NCI-H146 treated with DMSO at 0.1 percent for 48 hours (cell line): ENCODE results near the gene EFS.

ENCODE experiments used
- DNase-seq: peaks from one replicate; lab custom pipeline; 2025; ENCODE audit not compliant: unreplicated experiment; lab: John Stamatoyannopoulos, UW

The EFS gene

GRCh38 chr14:23359722-23360447 is 5.1 kb downstream of the EFS start:
- DNase-seq: no peak

GRCh38 chr14:23359167-23359626 is 5.8 kb downstream of the EFS start:
- no peak for DNase-seq

GRCh38 chr14:23358553-23359166 is 6.3 kb downstream of the EFS start:
- DNase-seq: no peak

- DNase-seq: no peak
Measured at GRCh38 chr14:23358042-23358441, 6.9 kb downstream of the EFS start.

DNA sequence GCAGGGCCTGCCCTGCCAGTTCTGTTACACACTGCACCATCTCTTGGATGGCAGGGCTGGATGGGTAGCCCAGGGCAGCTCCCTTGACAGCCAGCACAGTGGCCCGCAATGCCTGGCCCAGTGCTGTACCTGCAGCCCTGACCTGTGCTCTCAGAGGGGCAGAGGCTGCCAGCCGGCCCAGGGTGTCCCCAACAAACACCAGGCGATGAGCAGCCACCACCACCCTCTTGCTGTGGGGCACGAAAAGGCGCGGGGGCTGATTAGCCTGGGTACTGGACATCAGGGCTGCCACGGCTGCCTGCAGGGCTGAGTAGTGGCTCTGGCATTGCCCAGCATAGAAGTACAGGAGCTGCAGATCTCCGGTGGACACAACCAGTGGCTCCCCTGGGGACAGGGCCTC is 7.7 kb downstream of the EFS start:
- no peak for DNase-seq

DNA sequence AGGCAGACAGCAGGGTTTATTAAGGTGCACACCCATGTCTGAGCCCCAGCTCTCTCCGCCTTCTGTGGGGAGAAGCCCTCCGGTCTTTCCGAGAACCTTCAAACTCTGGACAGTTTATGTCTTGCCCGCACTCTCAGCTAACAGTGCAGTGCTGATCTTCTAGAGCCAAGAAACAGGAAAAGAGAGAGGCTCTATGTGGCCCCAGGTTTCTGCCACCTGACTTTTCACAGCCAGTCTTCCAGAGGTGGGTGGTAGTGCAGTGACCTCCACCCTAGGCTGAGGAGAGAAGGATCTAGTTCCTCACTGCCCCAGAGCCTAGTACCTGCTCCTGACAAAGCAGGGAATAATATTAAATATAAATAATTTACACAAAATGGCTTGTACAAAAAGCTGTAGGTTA is 8.3 kb downstream of the EFS start:
- DNase-seq: no peak

DNA sequence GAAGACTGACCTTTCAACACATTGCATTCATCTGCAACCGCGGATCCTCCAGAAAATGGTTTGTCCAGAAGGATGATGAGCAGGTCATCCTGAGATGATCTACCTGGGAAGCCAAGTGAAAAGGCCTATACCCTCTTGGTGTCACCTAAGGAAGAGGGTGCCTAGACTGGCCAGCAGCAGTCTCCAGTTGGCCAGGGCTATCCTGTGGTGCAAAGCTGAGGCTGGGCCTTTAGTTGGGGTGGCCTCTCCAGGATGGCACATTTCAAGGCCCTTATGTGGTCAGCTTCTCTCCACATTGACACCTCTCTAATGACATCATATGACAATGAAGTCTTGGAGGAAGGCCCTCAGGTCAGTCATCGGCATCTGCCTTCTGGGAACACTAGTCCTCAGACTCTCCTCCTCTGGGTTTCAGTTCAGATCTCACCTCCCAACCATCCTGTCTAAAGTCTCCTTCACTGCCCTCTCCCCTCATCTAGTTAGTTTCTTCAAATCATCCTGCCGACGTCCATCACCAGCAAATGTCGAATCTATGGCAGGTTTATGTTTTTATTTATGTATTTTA is 9.0 kb downstream of the EFS start:
- DNase-seq: no peak

DNA sequence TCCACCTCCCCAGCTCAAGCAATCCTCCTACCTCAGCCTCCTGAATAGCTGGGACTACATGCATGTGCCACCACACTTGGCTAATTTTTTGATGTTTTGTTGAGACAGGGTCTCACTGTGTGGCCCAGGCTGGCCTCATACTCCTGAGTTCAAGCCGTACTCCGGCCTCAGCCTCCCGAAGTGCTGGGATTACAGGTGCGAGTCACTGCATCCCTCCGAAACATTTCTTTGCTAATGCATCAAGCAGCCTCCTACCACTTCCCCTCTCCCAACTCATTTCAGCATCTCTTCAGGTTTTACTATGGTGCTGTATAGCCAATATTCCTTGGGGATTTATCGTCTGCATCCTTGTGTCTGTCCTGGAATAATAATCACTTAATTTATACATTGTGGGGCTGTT is 10.0 kb downstream of the EFS start:
- no peak for DNase-seq

DNA sequence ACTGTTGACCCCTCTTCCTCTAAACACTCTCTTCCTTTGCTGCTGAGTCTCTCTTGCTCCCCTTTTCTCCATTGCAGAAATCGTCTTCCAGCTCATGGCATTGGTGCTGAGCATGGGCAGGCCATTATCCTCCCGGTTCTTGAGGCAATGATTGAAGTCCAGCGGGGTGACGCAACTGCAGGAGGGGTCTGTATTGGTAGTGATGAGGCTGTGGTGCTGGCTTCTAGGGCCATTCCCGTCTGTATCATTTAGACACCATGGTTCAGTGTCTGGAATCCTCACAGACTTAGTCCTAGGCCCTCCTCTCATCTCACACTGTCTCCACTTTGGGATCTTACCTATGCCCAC is 11.6 kb downstream of the EFS start:
- no peak for DNase-seq

DNA sequence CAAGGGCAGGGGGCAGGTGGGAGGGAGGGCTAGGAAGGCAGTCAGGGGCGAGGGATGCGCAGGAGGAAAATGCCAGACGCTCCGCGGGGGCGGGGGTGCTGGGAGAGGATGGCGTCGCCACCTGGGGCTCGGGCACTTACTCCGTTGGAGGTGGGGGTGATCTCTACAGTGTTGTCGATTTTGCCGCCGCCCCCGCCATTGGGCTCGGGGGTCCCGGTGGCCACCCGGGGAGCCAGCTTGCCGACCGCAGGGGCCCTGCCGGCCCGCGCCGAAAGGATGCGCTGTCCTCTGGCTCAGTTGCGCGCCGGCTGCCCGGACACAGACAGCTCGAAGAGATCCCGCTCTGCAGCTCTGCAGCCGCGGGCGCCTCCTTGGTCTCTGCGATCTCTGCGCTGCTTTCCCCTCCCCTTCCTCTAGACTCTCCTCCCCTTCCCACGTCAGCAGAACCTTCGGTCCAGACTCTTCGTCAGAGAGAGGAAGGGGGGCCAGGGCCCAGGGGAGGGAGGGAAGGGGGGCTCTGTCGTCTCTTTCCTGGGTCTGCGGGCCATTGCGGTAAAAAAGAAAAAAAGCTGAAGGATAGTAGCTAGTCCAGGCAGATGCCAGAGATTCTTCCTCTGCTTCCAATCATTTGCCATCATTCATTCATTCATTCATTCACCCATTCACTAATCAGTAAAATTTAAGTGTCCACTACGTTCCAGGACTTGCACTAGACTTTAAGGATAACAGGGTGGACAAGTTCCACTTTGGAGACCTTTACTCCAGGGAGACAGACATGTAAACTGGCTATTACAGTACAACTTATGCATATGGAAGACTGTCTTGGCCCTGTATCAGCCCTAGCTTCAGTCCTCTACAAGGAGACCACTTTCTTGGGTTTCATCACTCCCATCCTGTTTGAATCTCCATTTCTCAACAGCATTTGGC is 12.2 kb downstream of the EFS start, which contains the start of gene SLC22A17:
Gene SLC22A17, minus strand, starts transcription at position 382 of the 927 bp plus-strand sequence.
- DNase-seq: peak; percentile 26

GRCh38 chr14:23351681-23352505 is 13.1 kb downstream of the EFS start:
- no peak for DNase-seq

DNA sequence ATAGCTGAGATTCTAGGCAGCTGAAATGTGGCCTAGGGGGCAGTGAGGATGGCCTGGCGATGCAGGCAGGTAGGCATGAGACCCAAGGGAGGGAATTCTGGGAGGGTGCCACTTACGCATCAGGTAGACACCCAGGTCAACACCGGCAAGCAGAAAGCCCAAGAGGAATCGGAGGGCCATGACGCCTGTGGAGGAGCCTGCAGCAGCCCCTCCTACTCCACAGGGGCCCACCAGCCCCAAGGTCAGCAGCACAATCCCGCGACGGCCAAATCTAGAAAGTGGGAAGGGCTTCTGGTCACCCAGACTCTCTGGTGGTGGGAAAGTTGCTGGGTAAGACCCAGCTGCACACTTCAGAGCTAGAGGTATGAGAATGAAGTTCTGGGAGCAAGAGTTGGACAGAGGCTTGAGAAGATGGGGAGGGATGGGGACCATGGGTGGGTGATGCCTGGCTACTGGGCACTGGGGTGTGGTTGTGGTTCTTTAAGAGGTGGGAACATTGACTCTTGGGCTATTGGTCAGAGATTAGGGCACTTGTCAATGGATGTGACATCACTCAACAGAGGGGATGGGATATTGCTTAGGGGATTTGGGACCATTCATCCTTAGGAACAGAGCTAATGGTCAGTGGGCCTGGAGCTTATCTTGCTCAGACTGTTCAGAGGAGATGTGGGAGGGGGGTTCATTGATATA is 15.7 kb downstream of the EFS start:
- DNase-seq: no peak

DNA sequence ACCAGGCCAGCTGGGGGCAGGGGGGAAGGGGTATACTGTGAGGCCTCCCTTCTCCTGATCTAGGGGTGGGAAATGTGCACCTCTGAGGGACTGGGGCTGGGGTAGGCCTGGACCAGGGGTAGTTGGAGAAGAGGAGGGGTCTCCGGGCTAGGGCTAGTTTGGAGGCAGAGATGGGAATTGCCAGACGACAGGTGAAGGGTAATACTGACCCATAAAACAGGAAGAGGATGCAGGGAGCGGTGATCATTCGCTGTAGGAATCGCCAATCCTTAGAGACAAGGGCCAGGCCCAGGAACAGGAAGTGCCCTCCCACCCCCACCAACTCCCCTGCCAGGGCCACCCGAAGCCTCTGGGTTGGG is 16.7 kb downstream of the EFS start:
- no peak for DNase-seq

DNA sequence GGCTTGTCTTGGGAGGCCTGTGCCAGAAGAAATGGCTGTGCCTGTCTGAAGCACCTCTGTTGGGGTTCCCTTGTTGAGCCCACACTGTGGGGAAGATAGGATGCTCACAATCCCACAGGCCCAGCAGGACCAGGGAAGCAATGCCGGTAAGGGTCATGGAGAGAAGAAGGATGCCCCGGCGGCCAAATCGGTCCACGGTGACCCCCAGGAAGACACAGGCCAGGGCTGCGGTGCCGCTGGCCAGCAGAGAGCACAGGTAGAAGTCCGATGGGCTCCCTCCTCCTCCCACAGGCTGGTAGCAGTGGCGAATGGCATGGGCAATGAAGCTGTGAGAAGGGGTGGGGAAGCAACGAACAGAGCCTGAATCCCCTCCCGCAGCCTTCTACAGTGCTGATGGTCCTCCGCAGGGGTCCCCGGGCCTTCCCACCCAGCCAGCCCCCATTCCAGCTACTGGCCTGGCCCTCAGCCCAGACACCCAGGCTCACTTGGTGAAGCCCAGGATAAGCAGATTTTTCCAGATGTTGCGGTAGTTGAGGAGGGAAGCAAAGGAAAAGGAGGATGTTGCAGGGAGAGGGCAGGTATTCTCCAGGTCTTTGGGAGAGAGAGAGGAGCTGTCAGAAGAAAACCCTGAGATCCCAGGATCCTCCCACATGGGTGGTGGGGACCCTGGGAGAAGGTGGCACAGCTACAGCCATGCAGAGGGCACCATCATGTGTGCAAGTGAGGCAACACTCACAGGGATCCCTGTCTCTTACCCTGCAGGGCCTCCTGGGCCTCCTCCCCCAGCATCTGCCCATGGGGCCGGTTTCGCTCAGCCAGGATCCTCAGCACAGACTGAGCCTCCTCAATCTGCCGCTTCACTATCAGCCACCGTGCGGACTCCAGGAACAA is 17.3 kb downstream of the EFS start:
- no peak for DNase-seq

- no peak for DNase-seq
Measured at GRCh38 chr14:23346693-23347405, 18.1 kb downstream of the EFS start.

GRCh38 chr14:23345987-23346692 is 18.8 kb downstream of the EFS start:
- DNase-seq: no peak

DNA sequence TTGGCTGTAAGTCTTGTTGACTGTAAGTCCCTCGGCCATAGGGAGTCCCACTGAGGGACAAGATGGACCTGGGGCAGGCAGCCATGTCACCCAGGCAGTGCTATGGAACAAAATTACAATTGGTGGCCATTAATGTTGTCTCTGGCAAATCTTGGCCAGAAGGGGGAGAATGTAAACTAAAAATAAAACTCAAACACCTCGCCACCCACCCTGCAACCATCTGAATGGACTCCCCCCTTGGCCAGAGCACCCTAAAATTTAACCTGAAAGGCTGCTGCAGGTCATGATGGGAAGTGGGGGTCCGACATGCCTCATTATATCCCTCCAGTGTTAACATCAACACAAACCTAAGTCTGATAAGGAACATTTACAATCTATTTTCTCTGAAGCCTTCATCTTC is 20.5 kb downstream of the EFS start:
- DNase-seq: no peak
